IMR-90 (cell line): ENCODE data around the gene HORMAD1. TPM values are rescaled to one million over a fixed set of nuclear protein-coding genes. Genes with fewer than 3 reads are reported as not detected.

Experiments used
- ATAC-seq: fragments of 200-7000 bp; cut with Tn5 transposase; 2 replicates; pipeline ENCODE4 v1.9.1; 2020; ENCODE audit warnings: low read depth, mild to moderate bottlenecking, moderate library complexity
- BruUV-seq: library from RNA; stranded (reverse); fragments of 400-500 nt; replicated peaks from 2 replicates; lab custom pipeline; 2021; lab: Mats Ljungman, UMichigan
- CTCF ChIA-PET: fragments of 300-600 bp; formaldehyde crosslinking; extraction: SDS; loops from one replicate; lab custom pipeline; 2021; ENCODE audit warnings: antibody characterized with exemption; lab: Yijun Ruan, JAX
- POLR2A ChIA-PET: fragments of 300-600 bp; sonication (Branson Sonifier 250); formaldehyde crosslinking; loops from one replicate; lab custom pipeline; 2022; ENCODE audit warnings: antibody characterized with exemption; ENCODE audit not compliant: unreplicated experiment; lab: Charles Lee
- DNase-seq: peaks from one replicate; pipeline ENCODE4 v3.0.0; 2013
- H2AFZ ChIP-seq: replicated peaks from 2 replicates; pipeline ENCODE3; 2013; ENCODE audit warnings: low read length, mild to moderate bottlenecking; ENCODE audit not compliant: poor library complexity
- H2AK5ac ChIP-seq: 2 replicates; pipeline ENCODE4 v1.6.1; 2013; ENCODE audit warnings: low read depth, low read length, inconsistent platforms
- H2AK9ac ChIP-seq: replicated peaks from 2 replicates; pipeline ENCODE3; 2013; ENCODE audit warnings: mild to moderate bottlenecking, low read depth, low read length, moderate library complexity; ENCODE audit not compliant: poor library complexity
- H2BK120ac ChIP-seq: 2 replicates; pipeline ENCODE4 v1.6.1; 2013; ENCODE audit warnings: low read depth, low read length, inconsistent platforms
- H2BK15ac ChIP-seq: 3 replicates; pipeline ENCODE4 v1.6.1; 2013; ENCODE audit warnings: low read depth, low read length, inconsistent platforms
- H2BK20ac ChIP-seq: 2 replicates; pipeline ENCODE4 v1.6.1; 2013; ENCODE audit warnings: low read depth, mild to moderate bottlenecking, inconsistent platforms, low read length, moderate library complexity
- H2BK5ac ChIP-seq: 2 replicates; pipeline ENCODE4 v1.6.1; 2013; ENCODE audit warnings: mild to moderate bottlenecking, low read depth, low read length, inconsistent platforms; ENCODE audit not compliant: poor library complexity, severe bottlenecking
- H3K14ac ChIP-seq: replicated peaks from 2 replicates; pipeline ENCODE4 v1.6.1; 2013; ENCODE audit warnings: low read depth, low read length, inconsistent platforms
- H3K18ac ChIP-seq: 2 replicates; pipeline ENCODE4 v1.6.1; 2013; ENCODE audit warnings: low read depth, low read length, control low read depth
- H3K23ac ChIP-seq: 2 replicates; pipeline ENCODE4 v1.6.1; 2013; ENCODE audit warnings: low read depth, low read length, inconsistent platforms
- H3K27ac ChIP-seq: 2 replicates; pipeline ENCODE4 v1.5.1; 2013; ENCODE audit warnings: mild to moderate bottlenecking, control low read depth, low read length; ENCODE audit not compliant: insufficient read depth
- H3K27me3 ChIP-seq: 2 replicates; pipeline ENCODE4 v1.6.1; 2013; ENCODE audit warnings: low read length; ENCODE audit not compliant: control insufficient read depth, insufficient read depth
- H3K36me3 ChIP-seq: 2 replicates; pipeline ENCODE4 v1.6.1; 2013; ENCODE audit warnings: low read length, mixed read lengths; ENCODE audit not compliant: control insufficient read depth, insufficient read depth
- H3K4ac ChIP-seq: 2 replicates; pipeline ENCODE4 v1.6.1; 2013; ENCODE audit warnings: low read depth, low read length, inconsistent platforms
- H3K4me1 ChIP-seq: 2 replicates; pipeline ENCODE4 v1.6.1; 2013; ENCODE audit warnings: low read length, mixed read lengths; ENCODE audit not compliant: control insufficient read depth, insufficient read depth
- H3K4me2 ChIP-seq: 2 replicates; pipeline ENCODE4 v1.6.1; 2013; ENCODE audit warnings: low read depth, mild to moderate bottlenecking, control low read depth, low read length, moderate library complexity
- H3K4me3 ChIP-seq: 2 replicates; pipeline ENCODE4 v1.5.1; 2013; ENCODE audit warnings: low read depth, mild to moderate bottlenecking, control low read depth, low read length, moderate library complexity; ENCODE audit not compliant: insufficient read depth
- H3K56ac ChIP-seq: 2 replicates; pipeline ENCODE4 v1.6.1; 2013; ENCODE audit warnings: low read length, inconsistent platforms; ENCODE audit not compliant: insufficient read depth; ENCODE audit errors: extremely low read depth
- H3K79me1 ChIP-seq, 2 experiments: 2 replicates each; pipeline ENCODE4 v1.6.1; 2013; ENCODE audit warnings: low read length in 2 of 2, inconsistent platforms in 1 of 2, low read depth in 1 of 2
- H3K9ac ChIP-seq: 2 replicates; pipeline ENCODE4 v1.6.1; 2013; ENCODE audit warnings: low read depth, low read length, control low read depth
- H3K9me1 ChIP-seq: 2 replicates; pipeline ENCODE4 v1.6.1; 2013; ENCODE audit warnings: low read length, inconsistent platforms; ENCODE audit not compliant: insufficient read depth
- H3K9me3 ChIP-seq: 2 replicates; pipeline ENCODE4 v1.6.1; 2013; ENCODE audit warnings: low read length; ENCODE audit not compliant: control insufficient read depth, insufficient read depth
- H4K20me1 ChIP-seq: 2 replicates; pipeline ENCODE4 v1.6.1; 2013; ENCODE audit warnings: low read length, inconsistent platforms; ENCODE audit not compliant: insufficient read depth
- H4K5ac ChIP-seq: 2 replicates; pipeline ENCODE4 v1.6.1; 2013; ENCODE audit warnings: mild to moderate bottlenecking, low read depth, low read length, control low read depth
- H4K8ac ChIP-seq, 2 experiments: 2 replicates each; pipeline ENCODE4 v1.6.1; 2013; ENCODE audit warnings: low read depth in 2 of 2, low read length in 2 of 2, control low read depth in 1 of 2, inconsistent platforms in 1 of 2
- H4K91ac ChIP-seq: 2 replicates; pipeline ENCODE4 v1.6.1; 2013; ENCODE audit warnings: low read depth, low read length, inconsistent platforms; ENCODE audit not compliant: insufficient read depth
- CEBPB ChIP-seq: IDR thresholded peaks from 2 replicates; pipeline ENCODE4 v1.6.1; 2012; ENCODE audit warnings: low read depth, low read length, improper control_type of control experiment
- CHD1 ChIP-seq: IDR thresholded peaks from 2 replicates; pipeline ENCODE4 v1.6.1; 2012; ENCODE audit warnings: low read depth, low read length, improper control_type of control experiment
- ELK1 ChIP-seq: fragments of 150-350 bp; IDR thresholded peaks from 2 replicates; pipeline ENCODE4 v1.6.1; 2016; ENCODE audit warnings: low read depth, mild to moderate bottlenecking, low read length, moderate library complexity, borderline replicate concordance
- MAFK ChIP-seq: IDR thresholded peaks from 2 replicates; pipeline ENCODE4 v1.6.1; 2012; ENCODE audit warnings: low read depth, low read length, improper control_type of control experiment
- MAZ ChIP-seq: IDR thresholded peaks from 2 replicates; pipeline ENCODE4 v1.6.1; 2012; ENCODE audit warnings: low read depth, mild to moderate bottlenecking, low read length, improper control_type of control experiment, moderate library complexity, borderline replicate concordance
- MXI1 ChIP-seq: IDR thresholded peaks from 2 replicates; pipeline ENCODE4 v1.6.1; 2012; ENCODE audit warnings: low read depth, mild to moderate bottlenecking, low read length, moderate library complexity, borderline replicate concordance
- RAD21 ChIP-seq: IDR thresholded peaks from 2 replicates; pipeline ENCODE4 v1.6.1; 2012; ENCODE audit warnings: low read length, improper control_type of control experiment
- RFX5 ChIP-seq: IDR thresholded peaks from 2 replicates; pipeline ENCODE4 v1.8.0; 2012; ENCODE audit warnings: low read depth, mild to moderate bottlenecking, low read length, moderate library complexity
- dilution Hi-C: fragments of 300-500 bp; cut with HindIII; formaldehyde crosslinking; loops from one replicate; pipeline ENCODE4 v1.14.3; 2018; ENCODE audit warnings: low sequenced_read_pairs; ENCODE audit not compliant: unreplicated experiment
- in situ Hi-C: fragments of 300-500 bp; cut with MboI; formaldehyde crosslinking; loops from 3 replicates; pipeline ENCODE4 v1.14.3; 2019; ENCODE audit warnings: low sequenced_read_pairs, inconsistent platforms, mixed read lengths
- intact Hi-C: fragments of 100-400 bp; cut with micrococcal nuclease; formaldehyde crosslinking; loops from 2 replicates; pipeline ENCODE4 v1.10.0; 2022
- polyA plus RNA-seq, 3 experiments: library from polyadenylated mRNA; depleted of rRNA; stranded (reverse); fragments of >200 nt; gene quantifications; 2 replicates each; pipeline ENCODE4 v1.2.3, GENCODE V29; 2012; ENCODE audit warnings: low replicate concordance in 1 of 3
- total RNA-seq: library from RNA; depleted of rRNA; stranded (reverse); fragments of >200 nt; gene quantifications from 2 replicates; pipeline ENCODE4 v1.2.3, GENCODE V29; 2012

HORMAD1 gene
- total and polyA plus RNA-seq, 2 of the 4 experiments (the other 2 are of a cell fraction) = not detected

DNA sequence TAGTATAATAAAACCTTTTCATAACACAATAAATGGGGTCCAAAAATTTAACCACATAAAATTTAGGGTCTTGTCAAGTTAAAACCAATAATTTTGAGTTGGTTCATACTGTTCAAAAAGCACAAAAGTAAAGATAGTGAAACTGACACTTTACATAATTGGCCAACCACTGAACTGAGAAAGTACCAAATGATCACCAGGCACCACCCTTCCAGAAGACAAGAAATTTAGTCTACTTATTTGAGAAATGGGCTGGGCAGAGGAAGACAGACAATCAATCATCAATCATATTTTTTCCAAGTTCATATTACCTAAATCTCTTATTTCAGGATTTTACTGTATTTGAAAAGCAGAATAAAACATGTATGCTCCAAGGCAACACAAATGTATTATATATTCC lies 17.3 kb downstream of the HORMAD1 start:
- H2BK20ac ChIP-seq = no peak overlapping the region
- in situ Hi-C loops = no loop called here
- no peak overlapping the region for H3K14ac ChIP-seq
- no peak overlapping the region for H3K4me3 ChIP-seq
- peaks cover 4% of the 10 kb centered on the region; the same call in 1 of the 2 replicates for H3K27me3 ChIP-seq
- H2AFZ ChIP-seq = no peak overlapping the region
- no TSS peak for BruUV-seq
- no peak overlapping the region for H4K91ac ChIP-seq
- H3K23ac ChIP-seq = no peak overlapping the region
- no peaks in the 10 kb centered on the region for H4K20me1 ChIP-seq
- H2AK5ac ChIP-seq = no peak overlapping the region
- intact Hi-C loops = loop anchor here (5.0 kb wide), 1 partner anchor 34 kb away; no protein-coding TSS in a partner anchor
- no peaks in the 10 kb centered on the region for H3K36me3 ChIP-seq
- H3K27ac ChIP-seq = no peak overlapping the region
- H3K9me3 ChIP-seq = no peaks in the 10 kb centered on the region
- no peak overlapping the region for H3K9ac ChIP-seq
- H2AK9ac ChIP-seq = no peak overlapping the region
- CTCF ChIA-PET = no interaction called here
- dilution Hi-C loops = no loop called here
- H2BK5ac ChIP-seq = no peak overlapping the region
- H3K18ac ChIP-seq = no peak overlapping the region
- no peak for ATAC-seq
- H4K8ac ChIP-seq = no peak overlapping the region
- H4K5ac ChIP-seq = no peak overlapping the region
- H3K9me1 ChIP-seq = no peaks in the 10 kb centered on the region
- no peak for DNase-seq
- no peak overlapping the region for H2BK15ac ChIP-seq
- H3K4ac ChIP-seq = no peak overlapping the region
- H3K56ac ChIP-seq = no peak overlapping the region
- H2BK120ac ChIP-seq = no peak overlapping the region
- no peaks in the 10 kb centered on the region for H3K4me1 ChIP-seq
- H3K4me2 ChIP-seq = no peak overlapping the region
- TF ChIP-seq MAFK (no peak), MAZ (no peak), RFX5 (no peak), CHD1 (no peak), MXI1 (no peak), RAD21 (no peak), CEBPB (no peak), ELK1 (no peak)
- no peaks in the 10 kb centered on the region for H3K79me1 ChIP-seq
- POLR2A ChIA-PET = no interaction called here
